H1 (cell line): ENCODE results near the gene SYNPR.

ENCODE experiments used
- EZH2 ChIP-seq: fragments of 200-600 bp; sonication (generic); IDR thresholded peaks from 2 replicates; pipeline ENCODE4 v1.7.1; 2012; ENCODE audit warnings: low read depth, mild to moderate bottlenecking, moderate library complexity, low read length, inconsistent platforms; ENCODE audit not compliant: severe bottlenecking
- JUND ChIP-seq: IDR thresholded peaks from 2 replicates; pipeline ENCODE4 v1.6.1; 2011; ENCODE audit warnings: mild to moderate bottlenecking, improper control_type of control experiment, low read length
- SRF ChIP-seq: IDR thresholded peaks from 2 replicates; pipeline ENCODE4 v1.6.1; 2011; ENCODE audit warnings: mild to moderate bottlenecking, low read depth, low read length, moderate library complexity
- TF ChIP-seq, protein P1 (sequence below), 3 experiments: IDR thresholded peaks; 1 replicate in 2 of 3; 2 replicates in 1 of 3; pipeline versions ENCODE4 v1.5.1 to v1.6.1; 2011; ENCODE audit warnings: low read length in 3 of 3, mild to moderate bottlenecking in 3 of 3, inconsistent platforms in 2 of 3, low read depth in 1 of 3, moderate library complexity in 1 of 3; ENCODE audit not compliant: insufficient read depth in 1 of 3; ENCODE audit errors: control extremely low read depth in 1 of 3

GRCh38 chr3:63514678-63515077 lies 236.6 kb downstream of the SYNPR start:
- TF ChIP-seq, protein P1, sequence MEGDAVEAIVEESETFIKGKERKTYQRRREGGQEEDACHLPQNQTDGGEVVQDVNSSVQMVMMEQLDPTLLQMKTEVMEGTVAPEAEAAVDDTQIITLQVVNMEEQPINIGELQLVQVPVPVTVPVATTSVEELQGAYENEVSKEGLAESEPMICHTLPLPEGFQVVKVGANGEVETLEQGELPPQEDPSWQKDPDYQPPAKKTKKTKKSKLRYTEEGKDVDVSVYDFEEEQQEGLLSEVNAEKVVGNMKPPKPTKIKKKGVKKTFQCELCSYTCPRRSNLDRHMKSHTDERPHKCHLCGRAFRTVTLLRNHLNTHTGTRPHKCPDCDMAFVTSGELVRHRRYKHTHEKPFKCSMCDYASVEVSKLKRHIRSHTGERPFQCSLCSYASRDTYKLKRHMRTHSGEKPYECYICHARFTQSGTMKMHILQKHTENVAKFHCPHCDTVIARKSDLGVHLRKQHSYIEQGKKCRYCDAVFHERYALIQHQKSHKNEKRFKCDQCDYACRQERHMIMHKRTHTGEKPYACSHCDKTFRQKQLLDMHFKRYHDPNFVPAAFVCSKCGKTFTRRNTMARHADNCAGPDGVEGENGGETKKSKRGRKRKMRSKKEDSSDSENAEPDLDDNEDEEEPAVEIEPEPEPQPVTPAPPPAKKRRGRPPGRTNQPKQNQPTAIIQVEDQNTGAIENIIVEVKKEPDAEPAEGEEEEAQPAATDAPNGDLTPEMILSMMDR (IDR thresholded peaks at IDR 0.05; ENCODE audit: control extremely low read depth in 1 of 3, insufficient read depth in 1 of 3, low read depth in 1 of 3, low read length in 3 of 3), result no peak
- TF ChIP-seq SRF (no peak), EZH2 (no peak), JUND (no peak)
